Measurements from ENCODE around the gene NMNAT1.
A peak's percentile ranks its signal among the peaks of the same experiment; 100 is the strongest.
"Not testable (repeated sequence)": the region's sequence is repeated elsewhere in the genome, so short reads cannot be mapped to it uniquely, and the experiment has no call there.

NMNAT1 gene

DNA sequence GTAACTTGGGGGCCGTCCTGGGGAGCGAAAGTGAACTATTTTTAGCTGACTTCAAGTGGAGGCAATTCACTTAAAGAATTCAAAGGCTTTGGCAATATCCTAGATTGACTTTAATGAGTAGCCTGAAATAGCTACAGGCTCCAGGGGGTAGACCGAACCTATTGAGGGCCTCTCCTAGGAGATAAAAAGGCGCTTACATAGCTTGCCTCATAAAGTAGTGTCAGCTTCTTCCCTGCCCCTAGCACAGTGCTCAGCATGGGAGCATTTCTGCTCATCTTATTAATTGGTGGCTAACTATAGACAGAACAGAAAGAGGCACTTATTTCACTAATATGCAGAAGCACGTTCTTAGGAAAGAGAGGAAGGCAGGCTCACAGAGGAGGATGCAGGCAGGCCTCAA, 20.9 kb upstream of the NMNAT1 start:
- no peak for DNase-seq

DNA sequence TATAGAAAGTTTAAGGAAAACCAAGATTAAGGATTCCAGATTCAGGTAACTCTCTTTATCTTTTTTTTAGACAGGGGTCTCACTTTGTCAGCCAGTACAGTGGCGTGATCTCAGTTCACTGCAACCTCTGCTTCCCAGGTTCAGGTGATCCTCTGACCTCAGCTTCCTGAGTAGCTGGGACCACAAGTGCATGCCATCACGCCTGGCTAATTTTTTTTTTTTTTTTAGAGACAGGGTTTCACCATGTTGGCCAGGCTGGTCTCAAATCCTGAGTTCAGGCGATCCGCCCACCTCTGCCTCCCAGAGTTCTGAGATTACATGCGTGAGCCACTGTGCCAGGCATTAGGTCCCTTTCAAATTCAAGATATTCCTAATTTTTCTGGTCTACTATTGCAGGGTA, 16.0 kb upstream of the NMNAT1 start:
- no peak for DNase-seq

DNA sequence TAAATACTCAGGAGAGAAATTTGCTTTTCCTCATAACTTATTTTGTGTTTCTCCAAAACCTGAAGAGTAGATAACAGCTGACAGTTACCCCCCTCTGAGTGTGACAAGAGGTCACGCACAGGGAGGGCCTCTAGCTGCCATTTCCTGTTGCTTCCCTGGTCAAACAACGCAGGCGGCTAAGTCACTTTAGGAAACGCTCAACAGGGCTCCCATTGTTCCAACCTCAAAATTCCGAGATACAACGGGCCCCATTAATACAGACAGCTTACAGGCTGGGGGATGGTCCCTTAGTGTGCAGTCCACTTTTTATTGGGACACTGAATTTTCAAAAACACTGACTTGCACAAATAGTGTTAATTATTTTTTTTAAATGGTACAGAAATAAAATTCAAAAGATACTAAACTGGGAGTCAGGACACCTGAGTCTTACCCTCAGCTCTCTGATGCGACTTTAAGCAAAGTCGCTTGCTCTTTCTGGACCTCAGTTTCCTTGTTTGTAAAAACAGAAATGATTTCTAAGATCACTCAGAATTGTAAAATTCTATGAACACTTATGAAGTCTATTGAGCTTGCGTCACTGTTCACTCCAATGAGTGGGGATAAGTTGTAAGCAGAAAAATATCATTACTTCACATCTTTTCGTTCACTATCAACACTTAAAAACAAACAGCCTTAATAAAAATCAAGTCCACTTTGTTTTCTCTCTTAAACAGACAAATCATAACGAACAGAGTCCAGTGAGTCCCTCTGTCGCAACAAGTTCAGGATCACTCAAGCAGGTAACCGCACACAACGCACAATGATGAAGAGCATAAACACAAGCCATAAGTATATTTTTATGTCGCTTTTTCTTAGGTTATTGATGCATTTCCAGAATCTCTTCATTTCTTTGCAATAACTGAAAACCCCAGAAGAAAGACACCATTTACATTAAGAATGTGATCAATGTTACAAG, 13.6 kb upstream of the NMNAT1 start:
- DNase-seq = no peak

DNA sequence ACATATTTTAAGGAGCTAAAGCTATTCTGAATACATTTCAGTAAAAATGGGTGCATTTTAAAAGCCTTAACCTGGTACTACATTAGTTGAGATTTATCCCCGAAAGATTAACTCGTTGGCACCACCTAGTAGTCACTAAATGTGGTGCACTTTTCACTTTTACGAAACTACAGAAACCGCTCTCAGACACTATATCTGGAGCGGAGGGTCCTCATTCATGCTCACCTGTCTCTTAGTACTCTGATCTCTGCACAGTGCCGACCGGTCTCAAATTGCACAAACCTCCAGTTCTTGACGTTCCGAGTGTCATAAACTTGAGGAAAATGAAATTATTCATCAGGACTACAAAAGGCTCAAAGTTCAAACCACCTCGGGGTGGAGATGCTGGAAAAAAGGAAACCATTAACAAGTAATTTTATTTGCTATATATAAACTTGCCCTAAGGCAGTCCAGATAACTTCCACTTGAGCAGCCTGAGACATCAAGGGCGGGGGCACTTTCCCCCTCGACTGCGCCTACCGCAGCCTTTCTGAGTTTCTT, 806 bp upstream of the NMNAT1 start:
- DNase-seq = peak; percentile 11

DNA sequence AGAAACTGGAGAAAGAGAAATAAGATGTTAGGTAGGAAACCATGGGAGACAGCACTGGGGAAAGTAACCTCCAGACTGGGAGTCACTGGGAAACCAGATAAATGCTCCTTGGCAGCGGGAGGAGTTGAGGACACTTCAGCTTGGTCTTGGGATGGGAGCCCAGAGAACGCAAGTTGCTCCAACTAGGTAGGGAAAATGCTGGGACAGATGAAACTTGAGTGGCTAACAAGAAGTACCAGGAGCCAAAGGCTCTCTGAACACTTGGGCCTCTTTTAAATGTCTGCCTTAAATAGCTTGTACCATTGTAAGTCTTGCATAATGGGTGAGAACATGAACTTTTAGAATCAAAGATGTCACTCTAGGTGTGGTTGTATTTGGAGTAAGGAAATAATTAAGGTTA, 3.0 kb downstream of the NMNAT1 start:
- DNase-seq = no peak

DNA sequence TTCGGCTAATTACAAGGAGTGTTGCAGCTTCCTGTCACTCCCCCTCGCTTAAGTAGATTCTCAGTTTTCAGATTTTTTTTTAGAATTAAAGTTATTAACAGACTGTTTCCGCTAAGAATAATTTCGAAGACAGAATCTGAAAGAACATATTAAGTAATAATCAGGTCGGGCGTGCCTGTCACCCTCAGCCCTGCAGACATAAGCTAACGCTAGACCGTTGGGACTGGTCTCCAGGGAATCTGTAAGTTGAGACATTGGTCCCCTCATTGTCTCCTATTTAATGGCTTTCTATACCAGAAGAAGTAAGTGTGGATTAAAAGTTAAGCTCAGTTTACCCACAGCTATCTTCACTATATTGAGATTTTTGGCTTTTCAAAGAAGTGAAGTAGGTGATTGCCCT, 14.5 kb downstream of the NMNAT1 start:
- DNase-seq = no peak

DNA sequence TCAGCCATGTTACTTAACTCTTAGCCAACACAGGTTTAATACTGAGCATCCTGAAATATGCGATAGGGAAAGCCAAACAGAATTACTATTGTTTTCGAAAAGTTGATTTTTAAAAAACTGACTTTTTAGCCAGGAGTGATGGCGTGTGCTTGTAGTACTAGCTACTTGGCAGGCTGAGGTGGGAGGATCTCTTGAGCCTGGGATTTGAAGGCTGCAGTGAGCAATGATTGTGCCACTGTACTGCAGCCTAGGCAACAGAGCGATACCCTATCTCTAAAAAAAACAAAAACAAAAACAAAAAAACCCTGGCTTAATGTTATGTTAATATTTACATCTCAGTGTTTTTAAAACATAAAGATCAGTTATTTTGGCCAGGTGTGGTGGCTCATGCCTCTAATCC, 16.7 kb downstream of the NMNAT1 start:
- DNase-seq = no peak

DNA sequence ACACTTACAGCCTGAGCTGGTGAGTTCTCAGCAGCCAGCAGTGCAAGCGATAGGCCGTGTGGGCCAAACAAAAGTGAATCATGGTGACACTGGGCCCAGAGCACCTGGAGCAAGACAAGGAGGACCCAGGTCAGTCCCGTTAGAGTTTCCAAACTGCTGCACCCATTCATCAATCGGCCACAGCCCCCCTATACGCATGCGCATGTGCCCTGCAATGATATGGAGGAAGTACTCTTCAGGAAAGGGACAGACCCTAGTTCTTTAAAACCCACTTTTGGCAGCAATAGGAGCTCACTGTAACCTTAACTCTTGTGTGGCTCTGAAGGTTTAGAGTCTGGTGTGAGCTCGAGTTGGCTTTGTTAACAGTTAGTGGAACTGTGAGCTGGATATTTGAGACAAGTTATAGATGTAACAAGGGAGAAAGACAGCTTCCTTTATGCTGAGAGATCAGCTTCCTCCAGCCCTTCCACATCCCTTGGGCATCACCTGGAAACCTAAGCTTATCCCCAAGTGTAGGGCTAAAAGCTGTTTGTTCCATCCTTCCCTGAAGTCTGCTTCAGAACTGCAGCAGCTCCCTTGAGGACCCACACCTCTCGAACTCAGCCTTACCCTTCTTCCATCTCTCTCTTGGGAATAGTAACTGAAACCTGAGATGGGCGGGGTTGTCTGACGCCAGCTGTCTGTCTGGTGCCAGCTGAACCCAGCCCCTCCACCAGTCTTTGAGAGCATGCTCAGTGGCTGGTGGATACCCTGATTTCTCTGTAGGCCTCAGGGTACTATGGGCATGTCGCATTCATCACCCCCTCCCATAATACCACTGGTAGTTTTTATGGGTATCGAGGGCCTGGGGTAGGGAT, 17.7 kb downstream of the NMNAT1 start:
- no peak for DNase-seq

DNA sequence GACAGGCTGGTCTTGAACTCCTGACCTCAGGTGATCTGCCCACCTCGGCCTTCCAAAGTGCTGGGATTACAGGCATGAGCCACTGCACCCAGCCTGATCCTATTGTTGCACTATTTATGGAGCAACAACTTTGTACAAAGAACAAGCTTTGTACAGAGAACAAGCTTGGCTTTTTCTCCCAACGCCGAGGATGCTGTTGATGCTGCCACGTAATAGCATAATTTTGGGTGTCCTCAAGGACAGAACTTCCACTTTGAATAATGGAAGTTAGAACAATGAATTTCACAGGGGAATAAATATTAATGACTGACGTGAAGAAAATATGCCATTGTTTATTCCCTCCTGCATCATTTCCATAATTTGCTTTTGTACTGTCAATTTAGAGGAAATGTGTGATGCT, 41.0 kb downstream of the NMNAT1 start:
- no peak for DNase-seq

DNA sequence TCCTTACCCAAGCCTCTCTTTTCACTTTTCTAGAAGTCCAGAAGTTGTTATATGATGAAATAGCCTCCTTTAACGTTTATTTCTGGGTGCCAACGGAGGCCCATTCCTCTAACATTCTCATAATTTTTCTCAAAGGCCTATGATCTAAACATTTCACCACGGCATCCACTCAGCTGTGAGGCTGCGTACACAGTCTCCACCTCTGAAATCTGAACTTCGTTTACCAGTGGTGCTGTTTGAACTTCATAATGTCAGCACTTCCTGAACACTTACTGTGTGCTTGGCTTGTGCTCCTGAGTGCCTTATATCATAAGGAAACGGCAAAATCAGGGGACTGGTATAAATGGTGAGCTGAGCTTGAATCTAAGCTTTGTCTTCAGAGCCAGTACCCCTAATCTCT, 41.7 kb downstream of the NMNAT1 start:
- DNase-seq = no peak

DNA sequence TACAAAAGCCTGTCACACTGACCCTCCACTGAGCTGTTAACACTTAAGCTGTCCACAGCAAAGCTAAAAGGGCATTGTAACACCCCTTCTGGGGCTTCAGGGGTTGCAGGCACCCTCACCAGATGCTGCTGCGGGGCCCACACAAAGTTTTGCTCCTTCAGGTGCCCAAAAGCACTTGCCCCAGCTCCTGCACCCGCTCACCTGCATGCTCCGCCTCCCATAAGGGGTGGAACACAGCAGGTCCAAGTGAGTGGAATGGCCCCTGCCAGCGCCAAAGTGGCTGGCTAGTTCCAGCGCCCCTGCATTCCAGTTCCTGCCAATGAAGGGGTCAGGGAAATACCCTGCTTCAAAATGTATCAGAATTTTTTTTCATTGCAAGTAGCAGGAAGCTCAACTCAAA, 46.5 kb downstream of the NMNAT1 start:
- DNase-seq = no peak

DNA sequence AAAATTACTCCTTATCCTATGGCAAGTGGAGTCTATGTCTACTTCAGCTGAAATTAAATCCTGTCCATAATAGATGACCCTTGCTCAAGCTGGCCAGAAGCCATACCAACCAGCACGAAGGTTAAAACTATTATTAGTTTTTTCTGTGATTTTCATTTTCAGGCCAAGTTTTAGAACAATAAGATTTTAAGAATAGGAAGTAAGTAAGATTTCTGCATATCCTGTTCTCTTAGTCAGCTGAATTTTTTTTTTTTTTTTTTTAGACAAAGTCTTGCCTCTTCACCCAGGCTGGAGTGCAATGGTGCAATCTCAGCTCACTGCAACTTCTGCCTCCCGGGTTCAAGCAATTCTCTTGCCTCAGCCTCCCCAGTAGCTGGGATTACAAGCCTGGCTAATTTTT, 47.7 kb downstream of the NMNAT1 start:
- no peak for DNase-seq

DNA sequence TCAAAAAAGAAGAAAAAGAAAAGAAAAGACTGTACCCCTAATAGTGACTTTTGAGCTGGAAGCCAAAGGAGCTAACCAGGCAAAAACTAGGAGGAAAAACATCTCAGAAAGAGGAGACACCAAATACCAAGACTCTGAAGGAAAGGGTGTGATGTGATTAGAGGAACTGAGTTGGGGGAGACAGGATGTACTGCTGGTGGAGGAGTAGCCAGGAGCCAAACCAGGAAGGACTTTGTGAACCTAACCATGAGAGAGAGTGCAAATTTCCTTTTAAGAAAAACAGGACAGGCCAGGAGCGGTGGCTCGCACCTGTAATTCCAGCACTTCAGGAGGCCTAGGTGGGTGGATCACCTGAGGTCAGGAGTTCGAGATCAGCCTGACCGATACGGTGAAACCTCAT, 49.6 kb downstream of the NMNAT1 start:
- no peak for DNase-seq

DNA sequence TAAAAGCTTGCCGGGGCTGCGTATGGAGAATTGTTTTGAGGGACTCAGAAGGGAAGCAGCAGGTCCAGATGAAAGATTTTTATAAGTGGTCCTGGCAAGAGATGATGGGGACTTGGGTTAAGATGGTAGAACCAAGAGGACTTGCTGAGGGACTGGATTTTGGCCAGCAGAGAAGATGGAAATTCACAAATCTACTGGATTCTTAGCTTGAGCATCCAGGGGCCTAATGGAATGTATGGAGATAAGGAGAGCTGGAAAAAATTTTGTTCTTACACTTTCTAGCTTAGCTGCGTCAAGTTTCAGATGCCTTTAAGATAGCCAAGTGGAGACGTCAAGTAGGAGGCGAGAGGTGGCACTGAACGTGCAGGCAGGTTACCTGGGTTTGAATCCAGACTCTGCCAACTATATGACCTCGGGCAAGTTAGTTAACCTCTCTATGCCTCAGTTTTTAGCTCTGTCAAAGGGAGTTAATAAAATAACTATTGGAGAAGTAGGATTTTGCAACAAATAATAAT, 50.3 kb downstream of the NMNAT1 start:
- no peak for DNase-seq

DNA sequence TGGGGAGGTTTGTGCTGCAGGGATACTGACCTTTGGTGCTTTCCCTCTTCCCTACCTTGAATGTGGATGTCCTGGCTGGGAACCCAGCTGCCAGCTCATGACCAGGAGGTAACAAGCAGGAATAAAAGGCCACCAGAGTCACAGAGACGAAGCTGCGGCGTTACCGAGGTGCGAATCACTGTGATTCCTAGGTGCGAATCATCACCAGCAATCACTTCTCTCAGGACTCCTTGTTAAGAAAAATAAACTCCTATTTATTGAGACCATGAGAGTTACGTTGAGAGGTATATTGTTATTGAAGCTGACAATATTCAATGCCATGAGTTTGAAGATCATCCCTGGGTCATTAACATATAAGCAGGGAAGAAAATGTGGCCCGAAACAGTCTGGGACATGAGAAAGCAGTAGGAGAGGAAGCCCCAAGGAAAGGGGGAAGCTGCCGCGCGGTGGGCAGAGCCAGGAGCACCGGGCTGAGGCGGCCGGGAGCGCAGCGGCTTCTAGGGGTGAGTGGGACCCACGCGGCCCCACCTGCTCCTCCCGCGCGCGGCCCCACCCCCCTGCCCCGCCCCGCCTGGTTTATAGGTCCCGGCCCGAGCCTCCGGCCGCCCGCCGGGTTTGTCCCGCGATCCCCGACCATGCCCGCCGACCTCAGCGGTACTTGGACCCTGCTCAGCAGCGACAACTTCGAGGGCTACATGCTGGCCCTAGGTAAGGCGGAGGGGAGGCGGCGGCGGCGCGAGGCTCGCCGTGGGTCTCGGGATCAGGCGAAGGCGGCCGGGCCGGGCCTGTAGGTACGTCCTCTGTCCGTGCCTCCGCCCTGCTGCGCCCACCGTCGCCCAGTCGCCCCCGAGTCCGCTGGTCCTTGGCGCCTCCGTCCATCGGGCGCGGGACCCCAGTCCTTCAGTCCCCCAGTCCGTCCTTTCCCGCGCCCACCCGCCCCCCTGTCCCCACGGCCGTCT, 53.6 kb downstream of the NMNAT1 start, which contains the start of gene RBP7:
RBP7 (plus strand) TSS at position 605 of the 959 bp plus-strand sequence; CDS start at position 636, 31 bp downstream.
- DNase-seq = no peak

DNA sequence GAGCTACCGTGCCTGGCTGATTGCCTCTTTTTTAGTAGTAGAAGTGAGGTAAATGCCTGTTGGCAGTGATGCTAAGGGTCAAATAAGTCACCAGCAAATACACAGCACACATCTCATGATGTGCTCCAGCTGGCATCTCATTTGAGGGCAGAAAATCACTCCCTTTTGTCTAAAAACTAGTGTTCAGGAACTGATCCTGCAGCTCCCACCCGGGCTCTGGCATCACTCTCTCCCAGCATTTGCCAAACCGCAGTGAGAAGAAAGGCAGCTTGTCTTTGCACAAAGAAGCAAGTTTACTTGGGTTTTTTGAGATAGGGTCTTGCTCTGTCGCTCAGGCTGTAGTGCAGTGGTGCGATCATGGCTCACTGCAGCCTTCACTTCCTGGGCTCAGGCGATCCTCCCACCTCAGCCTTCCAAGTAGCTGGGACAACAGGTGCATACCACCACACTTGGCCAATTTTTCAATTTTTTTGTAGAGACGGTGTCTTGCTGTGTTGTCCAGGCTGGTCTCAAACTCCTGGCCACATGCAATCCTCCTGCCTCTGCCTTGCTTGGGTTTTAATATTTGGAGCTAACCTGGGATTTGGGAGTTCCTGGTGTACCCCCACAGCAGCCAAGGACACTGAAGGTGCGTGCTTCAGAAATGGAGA, 57.9 kb downstream of the NMNAT1 start:
- no peak for DNase-seq

DNA sequence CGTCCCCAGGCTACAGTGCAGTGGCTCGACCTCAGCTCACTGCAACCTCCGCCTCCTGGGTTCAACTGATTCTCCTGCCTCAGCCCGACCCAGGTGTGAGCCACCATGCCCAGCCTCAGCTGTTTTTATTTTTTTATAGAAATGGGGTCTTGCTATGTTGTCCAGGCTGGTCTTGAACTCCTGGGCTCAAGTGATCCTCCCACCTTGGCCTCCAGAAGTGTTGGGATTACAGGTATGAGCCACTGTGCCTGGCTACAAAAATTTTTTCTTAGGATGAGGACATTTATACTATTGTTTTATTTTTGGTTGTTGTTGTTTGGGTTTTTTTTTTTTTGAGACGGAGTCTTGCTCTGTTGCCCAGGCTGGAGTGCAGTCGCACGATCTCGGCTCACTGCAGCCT, 62.0 kb downstream of the NMNAT1 start:
- not testable (repeated sequence) for DNase-seq

DNA sequence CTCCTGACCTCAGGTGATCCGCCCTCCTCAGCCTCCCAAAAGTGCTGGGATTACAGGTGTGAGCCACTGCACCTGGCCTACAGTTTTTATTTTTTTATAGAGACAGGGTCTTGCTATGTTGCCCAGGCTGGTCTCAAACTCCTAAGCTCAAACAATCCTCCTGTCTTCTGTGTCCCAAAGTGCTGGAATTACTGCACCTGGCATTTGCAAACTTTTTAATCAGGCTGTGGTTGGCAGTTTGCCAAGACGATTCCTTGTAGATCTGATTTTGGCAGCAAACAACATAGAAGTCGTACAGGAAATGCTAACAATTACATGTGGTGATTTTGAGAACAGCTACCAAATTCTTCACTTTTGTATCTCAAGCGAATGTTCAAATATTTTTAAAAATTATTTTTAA, 63.9 kb downstream of the NMNAT1 start:
- no peak for DNase-seq

DNA sequence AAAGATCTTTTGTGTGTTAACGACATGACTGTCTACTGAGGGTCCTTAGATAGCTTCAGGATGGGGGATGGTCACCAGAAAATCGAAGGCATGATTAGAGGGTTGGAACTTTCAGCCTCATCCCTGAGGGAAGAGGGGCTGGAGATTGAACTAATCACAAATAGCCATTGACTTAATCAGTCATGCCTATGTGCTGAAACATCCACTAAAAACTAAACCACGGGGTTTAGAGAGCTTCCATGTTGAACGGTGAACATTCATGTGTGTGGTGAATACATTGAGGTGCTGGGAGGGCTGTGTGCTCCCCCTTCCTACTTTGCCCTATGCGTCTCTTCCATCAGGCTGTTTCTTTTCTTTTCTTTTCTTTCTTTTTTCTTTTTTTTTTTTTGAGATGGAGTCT, 70.7 kb downstream of the NMNAT1 start:
- no peak for DNase-seq

DNA sequence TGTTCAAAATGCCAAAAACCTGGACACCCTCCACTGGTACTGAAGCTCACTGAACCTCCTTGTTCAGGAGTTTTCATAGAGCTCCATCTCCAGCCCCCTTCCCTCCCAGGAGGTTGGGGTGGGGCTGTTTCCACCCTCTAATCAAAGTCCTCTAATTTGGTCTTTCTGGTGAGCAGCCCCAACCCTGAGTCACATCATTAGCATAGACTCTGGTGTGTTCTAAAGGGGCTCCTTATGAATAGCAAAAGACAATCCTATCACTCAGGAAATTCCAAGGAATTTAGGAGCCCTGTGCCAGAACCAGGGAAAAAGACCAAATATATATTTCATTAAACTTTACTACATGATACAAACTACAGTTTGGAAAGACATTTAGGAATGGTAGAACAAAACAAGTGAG, 76.3 kb downstream of the NMNAT1 start:
- DNase-seq = no peak

DNA sequence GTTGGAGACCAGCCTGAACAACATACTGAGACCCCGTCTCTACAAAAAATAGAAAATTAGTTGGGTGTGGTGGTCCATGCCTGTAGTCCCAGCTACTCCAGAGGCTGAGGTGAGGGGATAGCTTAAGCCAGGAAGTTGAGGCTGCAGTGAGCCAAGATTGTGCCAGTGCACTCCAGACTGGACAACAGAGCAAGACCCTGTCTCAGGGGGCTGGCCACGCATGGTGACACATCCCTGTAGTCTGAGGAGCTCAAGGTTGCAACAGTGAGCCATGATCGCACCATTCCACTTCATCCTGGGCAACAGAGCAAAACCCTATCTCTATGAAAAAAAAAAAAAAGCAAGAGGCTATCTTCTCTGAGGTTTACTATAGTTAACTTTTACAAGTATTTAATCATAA, 76.8 kb downstream of the NMNAT1 start:
- no peak for DNase-seq

DNA sequence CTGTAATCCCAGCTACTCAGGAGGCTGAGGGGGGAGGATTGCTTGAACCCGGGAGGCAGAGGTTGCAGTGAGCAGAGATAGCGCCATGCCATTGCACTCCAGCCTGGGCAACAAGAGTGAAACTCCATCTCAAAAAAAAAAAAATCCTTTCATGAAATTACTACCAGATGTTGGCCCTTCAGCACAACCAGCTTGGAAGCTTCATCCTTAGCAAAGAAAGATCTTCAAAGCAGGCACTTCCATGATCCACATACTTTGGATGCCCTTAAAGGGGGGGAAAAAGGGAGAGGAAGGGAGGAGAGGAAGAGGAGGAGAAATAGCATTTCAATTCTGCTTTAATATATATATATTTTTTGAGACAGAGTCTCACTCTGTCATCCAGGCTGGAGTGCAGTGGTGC, 77.4 kb downstream of the NMNAT1 start:
- DNase-seq = not testable (repeated sequence)

Data from amniotic stem cell (primary cell).